CD14-positive monocyte (primary cell): ENCODE measurements around the gene FREM2. TPM values are rescaled to one million over a fixed set of nuclear protein-coding genes. Genes with fewer than 3 reads are reported as not detected.

Experiments
- DNase-seq, 3 donors: peaks; one replicate each; pipeline ENCODE4 v3.0.0-alpha.2; 2011 to 2022
- H2AFZ ChIP-seq: 2 replicates; pipeline ENCODE4 v1.6.0; 2012; ENCODE audit warnings: mild to moderate bottlenecking, low read depth, low read length, inconsistent platforms; ENCODE audit not compliant: insufficient read depth, poor library complexity, severe bottlenecking
- H3K27ac ChIP-seq, 2 donors: 1 replicate in 1 of 2; 2 replicates in 1 of 2; pipeline ENCODE4 v1.5.1; 2012 to 2013; ENCODE audit warnings: low read length in 2 of 2, control low read depth in 1 of 2, inconsistent platforms in 1 of 2, low read depth in 1 of 2, mild to moderate bottlenecking in 1 of 2
- H3K27me3 ChIP-seq, 2 donors: one replicate each; pipeline versions ENCODE4 v1.6.0 to v1.6.1; 2011 to 2013; ENCODE audit warnings: low read length in 2 of 2; ENCODE audit not compliant: control insufficient read depth in 2 of 2, insufficient read depth in 2 of 2
- H3K36me3 ChIP-seq, 2 donors: replicated peaks in 1 of 2; 1 replicate in 1 of 2; 2 replicates in 1 of 2; pipeline versions ENCODE4 v1.5.1 to v1.6.1; 2012 to 2013; ENCODE audit warnings: low read length in 2 of 2, control low read depth in 1 of 2, inconsistent platforms in 1 of 2, mild to moderate bottlenecking in 1 of 2; ENCODE audit not compliant: insufficient read depth in 2 of 2, control insufficient read depth in 1 of 2
- H3K4me1 ChIP-seq, 2 donors: 1 replicate in 1 of 2; 2 replicates in 1 of 2; pipeline versions ENCODE4 v1.5.1 to v1.6.1; 2012 to 2013; ENCODE audit warnings: low read length in 2 of 2, control low read depth in 1 of 2, inconsistent platforms in 1 of 2, mild to moderate bottlenecking in 1 of 2, moderate library complexity in 1 of 2; ENCODE audit not compliant: insufficient read depth in 2 of 2, control insufficient read depth in 1 of 2
- H3K4me2 ChIP-seq: replicated peaks from 2 replicates; pipeline ENCODE3; 2012; ENCODE audit warnings: low read length, moderate library complexity, mild to moderate bottlenecking; ENCODE audit not compliant: poor library complexity, severe bottlenecking; ENCODE audit errors: extremely low read depth
- H3K4me3 ChIP-seq, 3 experiments: fragments of 200-600 bp in 1 of 3; sonication (generic) in 1 of 3; replicated peaks in 1 of 3; 1 replicate in 2 of 3; 2 replicates in 1 of 3; pipeline ENCODE4 v1.5.1; 2011 to 2013; ENCODE audit warnings: low read length in 3 of 3, mild to moderate bottlenecking in 3 of 3, control low read depth in 2 of 3, low read depth in 2 of 3, inconsistent platforms in 1 of 3, moderate library complexity in 1 of 3
- H3K79me2 ChIP-seq: 2 replicates; pipeline ENCODE4 v1.6.0; 2012; ENCODE audit warnings: mild to moderate bottlenecking, control low read depth, inconsistent platforms, low read length, moderate library complexity; ENCODE audit not compliant: insufficient read depth
- H3K9ac ChIP-seq: 2 replicates; pipeline ENCODE4 v1.6.0; 2017; ENCODE audit warnings: low read length, mild to moderate bottlenecking; ENCODE audit not compliant: insufficient read depth, poor library complexity, severe bottlenecking
- H3K9me3 ChIP-seq, 2 donors: replicated peaks in 1 of 2; 1 replicate in 1 of 2; 2 replicates in 1 of 2; pipeline versions ENCODE4 v1.5.1 to v1.6.1; 2012 to 2013; ENCODE audit warnings: low read length in 2 of 2, control low read depth in 1 of 2; ENCODE audit not compliant: control insufficient read depth in 1 of 2, insufficient read depth in 1 of 2
- H4K20me1 ChIP-seq: 2 replicates; pipeline ENCODE4 v1.6.0; 2012; ENCODE audit warnings: mild to moderate bottlenecking, low read length, control low read depth, moderate library complexity; ENCODE audit not compliant: insufficient read depth
- H3K27ac Mint-ChIP-seq, 7 donors: one replicate each; pipeline ENCODE4 v1.8.0; 2020; ENCODE audit warnings: mild to moderate bottlenecking in 7 of 7, mixed read lengths in 7 of 7, moderate library complexity in 6 of 7, inconsistent platforms in 2 of 7
- H3K27me3 Mint-ChIP-seq, 3 donors: one replicate each; pipeline ENCODE4 v1.8.0; 2021 to 2022; ENCODE audit warnings: low read depth in 3 of 3, mild to moderate bottlenecking in 3 of 3, mixed read lengths in 3 of 3, moderate library complexity in 3 of 3, inconsistent platforms in 1 of 3
- H3K36me3 Mint-ChIP-seq, 2 donors: one replicate each; pipeline ENCODE4 v1.8.0; 2020; ENCODE audit warnings: mixed read lengths in 2 of 2, inconsistent platforms in 1 of 2, mild to moderate bottlenecking in 1 of 2
- H3K4me1 Mint-ChIP-seq: one replicate; pipeline ENCODE4 v1.8.0; 2020; ENCODE audit warnings: mild to moderate bottlenecking, mixed read lengths
- H3K4me3 Mint-ChIP-seq, 2 donors: one replicate each; pipeline ENCODE4 v1.8.0; 2020; ENCODE audit warnings: mild to moderate bottlenecking in 2 of 2, mixed read lengths in 2 of 2, moderate library complexity in 1 of 2
- H3K9me3 Mint-ChIP-seq, 7 donors: one replicate each; pipeline ENCODE4 v1.8.0; 2020 to 2022; ENCODE audit warnings: mixed read lengths in 7 of 7, mild to moderate bottlenecking in 6 of 7, moderate library complexity in 6 of 7, inconsistent platforms in 2 of 7
- WGBS: methylation state at CpG from one replicate; pipeline ENCODE4 v1.1.5; 2013; ENCODE audit warnings: missing lambda C conversion rate; ENCODE audit not compliant: insufficient coverage; 5-methylcytosine and 5-hydroxymethylcytosine counted together
- intact Hi-C, 2 donors: fragments of 100-400 bp; cut with micrococcal nuclease; formaldehyde crosslinking; loops; one replicate each; pipeline versions ENCODE4 v1.15.0 to v1.15.1; 2023
- polyA plus RNA-seq, 3 donors: library from polyadenylated mRNA; depleted of rRNA in 1 of 3; unstranded in 2 of 3; stranded (reverse) in 1 of 3; fragments of 300-500 nt in 2 of 3; fragments of >200 nt in 1 of 3; fragmentation: Illumina TruSeq in 2 of 3; gene quantifications; 1 replicate in 2 of 3; 2 replicates in 1 of 3; pipeline ENCODE4 v1.2.3, GENCODE V29; 2012 to 2021
- TF ChIP-seq, protein P1 (sequence below): fragments of 200-600 bp; IDR thresholded peaks from one replicate; pipeline ENCODE4 v1.8.0; 2022; ENCODE audit warnings: antibody characterized with exemption, mild to moderate bottlenecking

The FREM2 gene
- polyA plus RNA-seq, 3 donors = not detected

DNA sequence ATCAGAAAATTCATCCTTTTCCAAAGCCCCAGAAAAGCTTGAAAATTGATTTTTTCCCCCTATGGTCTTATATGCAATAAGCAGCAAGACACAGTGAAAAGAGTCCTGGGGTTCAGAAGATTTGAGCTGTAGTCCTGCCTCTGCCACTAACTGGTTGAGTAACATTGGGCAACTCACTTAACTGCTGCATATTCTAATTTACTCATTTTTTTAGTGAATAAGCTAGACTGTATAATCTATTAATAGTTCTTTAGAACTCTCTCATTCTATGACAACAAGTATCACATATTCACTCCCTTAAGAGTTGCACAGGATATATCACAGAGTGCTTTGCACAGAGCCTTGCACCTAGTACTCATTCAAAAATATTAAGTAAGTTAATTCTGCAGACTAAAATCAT lies 192.9 kb downstream of the FREM2 start:
- no peak overlapping the region for H3K4me3 Mint-ChIP-seq
- Histone ChIP-seq H2AFZ (no peak overlapping the region), H3K9ac (no peak overlapping the region), H4K20me1 (no peaks in the 10 kb centered on the region), H3K4me3 (no peak overlapping the region), H3K4me1 (no peaks in the 10 kb centered on the region), H3K36me3 (no peaks in the 10 kb centered on the region), H3K9me3 (no peaks in the 10 kb centered on the region), H3K4me2 (no peak overlapping the region), H3K27me3 (no peaks in the 10 kb centered on the region), H3K79me2 (no peaks in the 10 kb centered on the region), H3K27ac (no peak overlapping the region)
- no peak overlapping the region for H3K27ac Mint-ChIP-seq
- no peak for DNase-seq
- peaks cover 1 to 2% (median 1%) of the 10 kb centered on the region in 3 donors for H3K27me3 Mint-ChIP-seq
- TF ChIP-seq, protein P1, sequence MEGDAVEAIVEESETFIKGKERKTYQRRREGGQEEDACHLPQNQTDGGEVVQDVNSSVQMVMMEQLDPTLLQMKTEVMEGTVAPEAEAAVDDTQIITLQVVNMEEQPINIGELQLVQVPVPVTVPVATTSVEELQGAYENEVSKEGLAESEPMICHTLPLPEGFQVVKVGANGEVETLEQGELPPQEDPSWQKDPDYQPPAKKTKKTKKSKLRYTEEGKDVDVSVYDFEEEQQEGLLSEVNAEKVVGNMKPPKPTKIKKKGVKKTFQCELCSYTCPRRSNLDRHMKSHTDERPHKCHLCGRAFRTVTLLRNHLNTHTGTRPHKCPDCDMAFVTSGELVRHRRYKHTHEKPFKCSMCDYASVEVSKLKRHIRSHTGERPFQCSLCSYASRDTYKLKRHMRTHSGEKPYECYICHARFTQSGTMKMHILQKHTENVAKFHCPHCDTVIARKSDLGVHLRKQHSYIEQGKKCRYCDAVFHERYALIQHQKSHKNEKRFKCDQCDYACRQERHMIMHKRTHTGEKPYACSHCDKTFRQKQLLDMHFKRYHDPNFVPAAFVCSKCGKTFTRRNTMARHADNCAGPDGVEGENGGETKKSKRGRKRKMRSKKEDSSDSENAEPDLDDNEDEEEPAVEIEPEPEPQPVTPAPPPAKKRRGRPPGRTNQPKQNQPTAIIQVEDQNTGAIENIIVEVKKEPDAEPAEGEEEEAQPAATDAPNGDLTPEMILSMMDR = no peak
- no peaks in the 10 kb centered on the region for H3K4me1 Mint-ChIP-seq
- no peaks in the 10 kb centered on the region for H3K36me3 Mint-ChIP-seq
- intact Hi-C loops = no loop called here
- peaks cover 0 to 2% (median 0%) of the 10 kb centered on the region in 7 donors for H3K9me3 Mint-ChIP-seq

DNA sequence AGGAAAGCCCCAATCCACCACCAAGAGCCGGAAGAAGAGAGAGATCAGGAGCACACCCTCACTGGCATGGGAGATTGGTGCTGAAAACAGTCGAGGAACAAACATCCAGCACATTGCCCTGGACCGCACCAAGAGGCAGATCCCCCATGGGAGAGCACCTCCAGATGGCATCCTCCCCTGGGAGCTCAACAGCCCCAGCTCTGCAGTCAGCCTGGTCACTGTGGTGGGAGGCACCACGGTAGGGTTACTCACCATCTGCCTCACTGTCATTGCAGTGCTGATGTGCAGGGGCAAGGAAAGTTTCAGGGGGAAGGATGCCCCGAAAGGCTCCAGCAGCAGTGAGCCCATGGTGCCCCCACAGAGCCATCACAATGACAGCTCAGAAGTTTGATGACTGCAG lies 193.5 kb downstream of the FREM2 start:
- no peak overlapping the region for H3K27ac Mint-ChIP-seq
- Histone ChIP-seq H3K4me2 (no peak overlapping the region), H3K4me1 (no peaks in the 10 kb centered on the region), H3K27me3 (no peaks in the 10 kb centered on the region), H3K79me2 (no peaks in the 10 kb centered on the region), H4K20me1 (no peaks in the 10 kb centered on the region), H3K9ac (no peak overlapping the region), H2AFZ (no peak overlapping the region), H3K36me3 (no peaks in the 10 kb centered on the region), H3K9me3 (no peaks in the 10 kb centered on the region), H3K4me3 (no peak overlapping the region), H3K27ac (no peak overlapping the region)
- H3K27me3 Mint-ChIP-seq = peaks cover 1 to 2% (median 1%) of the 10 kb centered on the region in 3 donors
- H3K36me3 Mint-ChIP-seq = no peaks in the 10 kb centered on the region
- 94% methylated on average over 2 of the region's 5 CpGs for WGBS
- DNase-seq = no peak
- intact Hi-C loops = no loop called here
- no peak overlapping the region for H3K4me3 Mint-ChIP-seq
- TF ChIP-seq, protein P1 = no peak
- H3K4me1 Mint-ChIP-seq = no peaks in the 10 kb centered on the region
- H3K9me3 Mint-ChIP-seq = peaks cover 0 to 2% (median 0%) of the 10 kb centered on the region in 7 donors
